Fibroblast of lung (primary cell): ENCODE measurements around the gene THOC6. TPM values are rescaled to one million over a fixed set of nuclear protein-coding genes. Genes with fewer than 3 reads are reported as not detected.

ENCODE experiments used
- DNase-seq, 2 donors: peaks; one replicate each; pipeline versions ENCODE4 v3.0.0 to v3.0.0-alpha.2; 2010; ENCODE audit warnings: low read depth in 2 of 2
- H2AFZ ChIP-seq: 2 replicates; pipeline ENCODE4 v1.5.1; 2012; ENCODE audit warnings: low read length, control low read depth, inconsistent platforms
- H3K27ac ChIP-seq: 2 replicates; pipeline ENCODE4 v1.5.1; 2011; ENCODE audit warnings: low read length, control low read depth; ENCODE audit not compliant: insufficient read depth
- H3K27me3 ChIP-seq: 2 replicates; pipeline ENCODE4 v1.5.1; 2011; ENCODE audit warnings: mild to moderate bottlenecking, low read length; ENCODE audit not compliant: control insufficient read depth, insufficient read depth
- H3K36me3 ChIP-seq: 2 replicates; pipeline ENCODE4 v1.5.1; 2011; ENCODE audit warnings: low read length; ENCODE audit not compliant: control insufficient read depth, insufficient read depth
- H3K4me1 ChIP-seq: 2 replicates; pipeline ENCODE4 v1.5.1; 2011; ENCODE audit warnings: low read length; ENCODE audit not compliant: control insufficient read depth, insufficient read depth; ENCODE audit errors: extremely low read depth
- H3K4me2 ChIP-seq: 2 replicates; pipeline ENCODE4 v1.5.1; 2011; ENCODE audit warnings: low read length, control low read depth; ENCODE audit not compliant: insufficient read depth; ENCODE audit errors: extremely low read depth
- H3K4me3 ChIP-seq, 4 experiments: fragments of 200-600 bp in 1 of 4; sonication (generic) in 1 of 4; replicated peaks in 1 of 4; 2 replicates each; pipeline ENCODE4 v1.5.1; 2011 to 2016; ENCODE audit warnings: low read length in 4 of 4, low read depth in 3 of 4, mild to moderate bottlenecking in 3 of 4, control low read depth in 2 of 4, inconsistent platforms in 1 of 4, mixed read lengths in 1 of 4; ENCODE audit not compliant: insufficient read depth in 1 of 4; ENCODE audit errors: control extremely low read depth in 1 of 4
- H3K79me2 ChIP-seq: 2 replicates; pipeline ENCODE4 v1.5.1; 2012; ENCODE audit warnings: mild to moderate bottlenecking, low read length, inconsistent platforms; ENCODE audit not compliant: control insufficient read depth, insufficient read depth
- H3K9ac ChIP-seq: 2 replicates; pipeline ENCODE4 v1.5.1; 2011; ENCODE audit warnings: mild to moderate bottlenecking, low read length, control low read depth; ENCODE audit not compliant: insufficient read depth
- H3K9me3 ChIP-seq: 2 replicates; pipeline ENCODE4 v1.5.1; 2012; ENCODE audit warnings: low read depth, low read length; ENCODE audit not compliant: control insufficient read depth, insufficient read depth
- H4K20me1 ChIP-seq: 2 replicates; pipeline ENCODE4 v1.5.1; 2011; ENCODE audit warnings: low read length; ENCODE audit not compliant: control insufficient read depth, insufficient read depth; ENCODE audit errors: extremely low read depth
- CTCF ChIP-seq, 2 donors: IDR thresholded peaks in 1 of 2; conservative IDR thresholded peaks in 1 of 2; 1 replicate in 1 of 2; 2 replicates in 1 of 2; pipeline ENCODE4 v1.5.1; 2011 to 2012; ENCODE audit warnings: low read length in 2 of 2, control low read depth in 1 of 2, inconsistent platforms in 1 of 2, low read depth in 1 of 2, mild to moderate bottlenecking in 1 of 2
- EZH2 ChIP-seq: IDR thresholded peaks from 2 replicates; pipeline ENCODE4 v1.5.1; 2012; ENCODE audit warnings: low read length, control low read depth, mild to moderate bottlenecking; ENCODE audit errors: missing control alignments
- polyA plus RNA-seq, 2 donors: library from polyadenylated mRNA; depleted of rRNA in 1 of 2; stranded (reverse) in 1 of 2; unstranded in 1 of 2; fragments of >200 nt; gene quantifications; 2 replicates each; pipeline ENCODE4 v1.2.1, GENCODE V29; 2011 to 2012; ENCODE audit warnings: missing spikeins in 1 of 2
- total RNA-seq: library from RNA; depleted of rRNA; stranded (reverse); fragments of >200 nt; gene quantifications from 2 replicates; pipeline ENCODE4 v1.2.1, GENCODE V29; 2014

The THOC6 gene
- total and polyA plus RNA-seq, 2 donors (not counting 1 experiment from before 2014, with no cell fraction given) = 17.6 to 26.6 TPM

DNA sequence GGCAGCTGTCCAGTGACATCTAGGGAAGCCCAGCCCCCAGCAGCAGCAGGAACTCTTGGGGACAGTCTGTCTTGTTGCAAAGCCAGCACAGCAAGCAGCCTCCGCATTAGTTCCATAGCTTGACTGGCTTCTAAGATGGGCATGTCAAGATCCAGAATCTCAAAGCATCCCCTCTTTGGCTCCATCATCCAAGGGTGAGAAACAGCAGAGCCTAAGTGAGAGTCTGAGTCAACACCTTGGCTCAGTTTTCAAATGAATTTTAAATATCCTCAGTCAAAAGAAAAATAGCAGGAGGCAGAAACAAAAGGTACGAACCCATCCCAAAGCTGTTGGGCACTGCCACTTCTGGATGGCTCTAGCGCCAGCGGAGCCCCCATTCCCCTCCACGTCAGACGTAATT, 8.9 kb upstream of the THOC6 start:
- H3K4me2 ChIP-seq = no peak overlapping the region
- H3K36me3 ChIP-seq = no peaks in the 10 kb centered on the region
- no peaks in the 10 kb centered on the region for H4K20me1 ChIP-seq
- no peak for DNase-seq
- no peaks in the 10 kb centered on the region for H3K79me2 ChIP-seq
- H3K4me3 ChIP-seq = no peak overlapping the region
- H2AFZ ChIP-seq = no peak overlapping the region
- no peak overlapping the region for H3K9ac ChIP-seq
- TF ChIP-seq EZH2 (no peak), CTCF (conservative IDR thresholded peaks at IDR 0.05 in 1 of 2, IDR thresholded peaks at IDR 0.05 in 1 of 2; ENCODE audit: low read depth in 1 of 2, low read length in 2 of 2) (no peak)
- no peaks in the 10 kb centered on the region for H3K9me3 ChIP-seq
- peaks cover 26% of the 10 kb centered on the region for H3K27me3 ChIP-seq
- no peak overlapping the region for H3K27ac ChIP-seq
- H3K4me1 ChIP-seq = no peaks in the 10 kb centered on the region

DNA sequence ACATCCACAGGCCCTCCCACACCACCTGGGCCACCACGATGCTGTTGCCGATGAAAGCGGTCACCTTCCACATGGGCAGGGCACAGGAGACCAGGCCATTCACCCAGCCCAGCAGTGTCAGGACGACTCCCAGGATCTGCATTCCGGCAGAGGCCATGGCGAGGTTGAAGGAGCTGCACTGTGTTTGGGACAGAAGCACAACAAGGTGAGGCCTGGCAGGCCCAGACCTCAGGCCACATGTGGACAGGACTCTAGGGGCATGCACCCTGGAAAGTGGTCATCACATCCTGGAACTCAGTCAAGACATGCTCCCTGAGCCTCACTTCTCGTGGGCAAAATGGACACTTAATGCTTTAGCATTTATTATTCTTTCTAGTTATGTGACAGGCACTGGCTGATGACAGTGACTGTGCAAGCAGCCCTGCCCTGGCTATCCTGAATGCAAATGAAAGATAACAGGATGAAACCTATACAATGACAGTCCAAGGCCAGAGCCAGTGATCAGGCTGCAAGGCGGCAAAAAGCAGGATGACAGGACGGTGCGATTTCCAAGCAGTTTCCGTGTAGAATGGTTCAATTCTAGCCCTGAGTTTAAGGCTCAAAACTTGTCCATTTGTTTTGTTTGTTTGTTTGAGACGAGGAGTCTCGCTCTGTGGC, 7.8 kb upstream of the THOC6 start:
- H3K27ac ChIP-seq = no peak overlapping the region
- H3K4me1 ChIP-seq = no peaks in the 10 kb centered on the region
- no peak overlapping the region for H3K9ac ChIP-seq
- no peak overlapping the region for H2AFZ ChIP-seq
- peaks cover 24% of the 10 kb centered on the region for H3K27me3 ChIP-seq
- no peak overlapping the region for H3K4me2 ChIP-seq
- H4K20me1 ChIP-seq = no peaks in the 10 kb centered on the region
- H3K4me3 ChIP-seq = no peak overlapping the region
- DNase-seq = no peak
- no peaks in the 10 kb centered on the region for H3K79me2 ChIP-seq
- H3K9me3 ChIP-seq = no peaks in the 10 kb centered on the region
- no peaks in the 10 kb centered on the region for H3K36me3 ChIP-seq
- TF ChIP-seq EZH2 (no peak), CTCF (conservative IDR thresholded peaks at IDR 0.05 in 1 of 2, IDR thresholded peaks at IDR 0.05 in 1 of 2; ENCODE audit: low read depth in 1 of 2, low read length in 2 of 2) (no peak)

DNA sequence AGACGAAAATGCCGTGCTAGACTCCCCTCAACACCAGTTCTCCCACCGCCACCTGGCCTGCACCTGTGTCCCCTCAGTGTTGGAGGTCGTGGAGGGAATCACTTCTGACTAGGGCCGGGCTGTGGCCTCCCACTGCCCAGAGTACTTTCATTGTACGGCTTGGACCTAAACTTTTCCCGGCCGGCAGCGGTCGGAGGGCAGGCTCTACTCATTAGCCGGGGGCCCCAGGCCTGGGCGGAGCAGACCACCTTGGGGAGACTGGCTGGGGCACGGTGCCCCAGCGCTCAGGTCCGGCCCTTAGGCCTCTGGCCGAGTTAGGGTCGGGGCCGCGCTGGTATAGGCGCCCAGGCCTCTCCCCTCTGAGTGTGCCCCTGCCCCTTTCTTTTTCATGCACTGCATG, 6.5 kb upstream of the THOC6 start:
- Histone ChIP-seq H3K4me2 (no peak overlapping the region), H4K20me1 (no peaks in the 10 kb centered on the region), H3K36me3 (peaks cover 6% of the 10 kb centered on the region), H3K27ac (no peak overlapping the region), H3K9me3 (no peaks in the 10 kb centered on the region), H3K79me2 (no peaks in the 10 kb centered on the region), H3K4me3 (no peak overlapping the region), H3K9ac (no peak overlapping the region), H3K4me1 (no peaks in the 10 kb centered on the region), H2AFZ (no peak overlapping the region), H3K27me3 (peaks cover 15% of the 10 kb centered on the region)
- TF ChIP-seq EZH2 (no peak), CTCF (conservative IDR thresholded peaks at IDR 0.05 in 1 of 2, IDR thresholded peaks at IDR 0.05 in 1 of 2; ENCODE audit: low read depth in 1 of 2, low read length in 2 of 2) (no peak)
- DNase-seq = no peak
